GM21423 (cell line): ENCODE data around the gene ETF1.
"Not testable (repeated sequence)": the region's sequence is repeated elsewhere in the genome, so short reads cannot be mapped to it uniquely, and the experiment has no call there.

ENCODE experiments used
- ATAC-seq: cut with Tn5 transposase; IDR thresholded peaks from one replicate; pipeline ENCODE4 v1.9.1; 2021; ENCODE audit warnings: mild to moderate bottlenecking, moderate library complexity; ENCODE audit not compliant: unreplicated experiment

The ETF1 gene

DNA sequence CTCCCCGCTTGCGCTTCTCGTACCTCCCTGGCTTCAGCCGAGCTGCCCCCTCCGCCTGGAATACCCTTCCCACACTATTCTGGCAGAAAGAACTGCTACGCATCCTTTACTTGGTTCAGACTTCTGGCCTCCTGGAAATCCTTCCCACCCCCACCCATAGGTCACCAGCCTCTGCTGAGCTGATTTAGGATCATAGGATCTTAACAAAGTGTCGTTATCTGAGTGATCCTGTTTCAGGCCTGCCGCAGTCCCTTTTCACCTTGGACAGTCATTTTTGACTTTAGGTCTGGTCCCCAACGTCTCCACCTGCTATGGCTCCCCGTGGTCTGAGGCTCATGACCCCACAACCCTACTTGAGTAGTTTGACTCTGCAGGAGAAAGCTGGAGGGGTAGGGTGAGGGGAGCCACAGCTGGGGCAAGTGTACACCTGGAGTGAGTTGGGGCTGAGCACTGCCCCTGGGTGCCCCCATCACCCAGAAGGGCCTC lies 50.4 kb downstream of the ETF1 start:
- no peak for ATAC-seq

DNA sequence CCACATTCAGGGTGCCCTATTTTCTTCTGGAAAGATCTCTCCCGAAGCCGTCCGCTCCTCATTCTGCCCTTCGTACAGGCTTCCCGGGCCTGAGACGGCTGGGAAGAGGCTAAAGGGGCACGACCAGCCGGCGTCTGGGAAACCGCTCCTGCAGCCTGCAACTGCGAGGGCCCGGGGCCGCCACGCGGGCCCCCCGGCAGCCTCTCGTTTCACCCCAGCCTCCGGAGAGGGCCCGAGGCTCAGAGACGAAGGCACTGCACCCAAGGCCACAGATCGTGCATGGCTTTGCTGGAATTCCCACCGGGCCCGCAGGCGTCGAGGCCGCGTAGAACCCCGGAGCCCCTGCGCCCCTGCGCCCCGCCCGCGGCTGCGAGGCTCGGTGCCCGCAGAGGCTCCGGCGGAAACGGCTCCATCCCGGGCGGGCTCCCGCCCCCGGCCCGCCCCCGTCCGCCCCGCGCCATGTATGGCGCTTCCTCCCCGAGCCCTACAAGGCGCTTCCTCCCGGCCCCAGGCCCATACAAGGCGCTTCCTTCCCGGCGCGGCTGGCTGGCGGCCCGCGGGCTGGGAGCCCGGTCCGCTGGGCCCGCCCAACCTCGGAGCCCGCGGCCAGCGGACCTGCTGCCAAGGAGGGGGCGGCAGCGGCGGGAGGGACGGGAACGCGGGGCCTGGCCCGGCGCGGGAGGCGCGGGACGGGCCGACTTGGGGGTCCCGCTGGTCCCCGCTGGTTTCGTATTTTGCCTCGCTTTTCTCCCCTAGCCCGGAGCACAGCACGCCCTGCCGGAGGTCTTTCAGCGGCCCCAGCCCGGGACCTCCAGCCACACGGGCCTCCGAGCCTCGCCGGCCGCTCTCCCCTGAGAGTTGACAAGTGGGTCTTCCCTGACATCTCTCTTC lies 51.1 kb downstream of the ETF1 start:
- ATAC-seq = peak; percentile 98

DNA sequence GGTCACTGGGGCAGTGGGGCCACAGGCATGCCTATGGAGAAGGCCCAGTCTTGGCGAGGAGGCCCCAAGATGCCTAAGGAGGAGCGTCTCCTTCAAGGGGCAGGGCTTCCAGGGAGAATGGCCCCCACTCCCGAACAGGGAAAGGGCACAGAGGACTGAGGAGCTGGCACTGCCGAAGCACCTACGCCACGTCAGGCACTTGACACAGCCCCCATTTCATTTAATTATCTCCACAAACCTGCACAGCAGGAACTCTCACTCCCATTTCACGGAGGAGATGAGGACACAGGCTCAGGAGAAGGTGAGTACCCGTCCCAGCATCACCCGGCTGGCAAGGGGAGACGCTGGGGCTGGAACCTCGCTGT lies 51.8 kb downstream of the ETF1 start:
- ATAC-seq = no peak

DNA sequence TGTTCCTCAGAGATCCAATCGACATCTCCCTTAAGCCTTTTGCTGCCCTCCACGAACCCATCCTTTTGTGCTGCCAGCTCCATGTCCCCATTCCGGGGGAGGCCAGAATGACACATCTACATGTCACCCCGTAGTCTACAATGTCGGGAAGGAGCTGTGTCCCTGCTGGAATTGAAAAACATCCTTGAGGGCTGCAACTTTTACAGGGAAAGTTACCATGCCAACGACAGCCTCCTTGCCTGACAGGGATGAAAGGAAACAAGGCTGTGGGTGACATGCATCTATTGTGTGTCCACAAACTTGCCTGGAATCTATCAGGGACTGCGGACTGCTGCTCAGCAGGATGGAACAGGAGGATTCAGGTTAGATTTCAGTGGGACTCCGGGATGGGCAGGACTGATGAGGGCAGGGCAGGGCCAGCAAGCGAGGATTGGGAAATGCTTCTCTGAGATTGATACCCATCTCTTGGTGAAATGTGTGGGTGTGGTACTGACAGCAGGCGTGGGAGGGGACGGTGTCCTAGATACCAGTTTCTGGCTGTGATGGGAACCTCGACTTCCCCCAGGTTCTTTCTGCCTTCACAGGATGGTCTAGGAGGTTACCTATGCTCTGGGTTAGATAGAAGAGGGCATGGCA lies 52.3 kb downstream of the ETF1 start:
- no peak for ATAC-seq

DNA sequence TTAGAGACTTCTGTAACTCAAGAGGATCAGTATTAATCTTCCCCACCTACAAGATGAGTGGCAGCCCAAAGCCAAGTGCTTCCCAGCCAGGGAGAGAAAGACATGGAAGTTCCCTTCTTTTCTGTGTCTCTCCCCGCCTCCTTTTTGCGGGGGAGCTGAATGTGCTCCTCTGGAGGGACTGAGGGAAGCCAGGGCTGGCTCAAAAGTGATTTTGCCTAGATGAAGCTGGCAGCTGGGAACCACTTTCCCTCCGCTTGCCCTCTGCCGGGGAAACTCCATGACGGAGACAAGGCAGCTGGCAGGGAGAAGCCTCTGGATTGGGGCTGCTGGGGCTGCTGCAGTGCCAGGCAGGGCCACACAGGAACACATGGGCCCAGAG lies 53.4 kb downstream of the ETF1 start:
- ATAC-seq = no peak

DNA sequence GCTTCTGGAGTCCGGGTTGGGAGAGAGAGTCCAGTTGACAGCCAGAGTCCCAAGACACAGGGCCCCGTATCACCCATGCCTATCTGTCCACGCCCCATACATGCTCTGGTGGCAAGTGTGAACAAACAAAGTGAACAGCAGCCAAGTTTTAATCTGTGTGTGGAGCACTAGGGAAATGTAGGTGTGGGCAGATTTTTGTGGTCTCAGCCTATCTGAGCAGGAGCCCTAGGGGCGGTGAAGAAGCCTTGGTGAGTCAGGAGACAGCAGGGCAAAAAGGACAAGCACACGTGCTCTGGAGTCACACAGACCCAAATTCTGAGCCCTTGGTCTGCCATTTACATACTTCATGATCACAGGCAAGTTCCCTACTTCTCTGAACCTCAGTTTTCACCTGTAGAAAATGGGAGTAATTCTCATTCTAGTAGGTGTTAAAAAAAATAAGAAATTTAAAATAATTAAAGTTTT lies 54.5 kb downstream of the ETF1 start:
- ATAC-seq = no peak

DNA sequence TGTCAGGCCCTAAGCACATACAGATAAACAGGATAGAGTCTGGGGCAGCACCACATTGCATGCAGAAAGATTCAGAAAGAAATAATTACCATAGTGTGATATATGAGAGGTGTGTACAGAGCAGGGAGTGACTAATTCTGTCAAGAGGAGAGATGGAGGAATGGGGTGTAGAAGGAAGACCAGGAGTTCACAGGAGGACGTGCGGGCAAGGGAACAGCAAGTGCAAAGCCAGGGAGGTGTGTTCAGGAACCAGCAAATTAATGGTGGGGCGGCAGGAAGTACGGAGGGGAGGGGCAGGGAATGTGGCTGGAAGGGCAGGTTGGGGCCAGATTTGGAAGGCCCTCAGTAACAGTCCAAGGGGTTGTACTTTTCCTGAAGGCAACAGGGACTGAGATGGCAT lies 60.4 kb downstream of the ETF1 start:
- no peak for ATAC-seq

DNA sequence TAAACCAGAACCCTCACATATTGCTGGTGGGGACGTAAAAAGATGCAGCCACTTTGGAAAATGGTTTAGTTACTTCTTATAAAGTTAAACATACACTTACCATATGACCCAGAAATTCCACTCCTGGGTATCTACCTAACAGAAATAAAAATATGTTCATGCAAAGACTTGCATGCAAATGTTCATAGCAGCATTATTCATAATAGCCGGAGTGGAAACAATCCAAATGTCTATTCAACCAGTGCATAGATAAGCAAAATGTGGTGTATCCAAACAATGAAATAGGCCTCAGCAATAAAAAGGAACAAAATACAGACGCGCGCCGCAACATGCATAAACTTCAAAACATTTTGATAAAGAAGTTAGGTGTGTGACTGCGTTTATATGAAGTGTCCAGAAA lies 66.1 kb downstream of the ETF1 start:
- ATAC-seq = no peak

DNA sequence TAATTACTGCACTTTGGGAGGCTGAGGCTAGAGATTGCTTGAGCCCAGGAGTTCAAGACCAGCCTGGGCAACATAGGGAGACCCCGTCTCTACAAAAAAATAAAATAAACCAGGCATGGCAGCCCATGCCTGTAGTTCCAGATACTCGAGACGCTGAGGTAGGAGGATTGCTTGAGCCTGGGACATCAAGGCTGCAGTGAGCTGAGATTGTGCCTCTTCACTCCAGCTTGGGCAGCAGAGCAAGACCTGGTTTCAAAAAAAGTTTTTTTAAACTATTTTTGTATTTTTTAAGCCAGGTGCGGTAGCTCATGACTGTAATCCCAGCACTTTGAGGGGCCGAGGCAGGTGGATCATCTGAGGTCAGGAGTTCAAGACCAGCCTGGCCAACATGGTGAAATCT lies 69.9 kb downstream of the ETF1 start:
- not testable (repeated sequence) for ATAC-seq

DNA sequence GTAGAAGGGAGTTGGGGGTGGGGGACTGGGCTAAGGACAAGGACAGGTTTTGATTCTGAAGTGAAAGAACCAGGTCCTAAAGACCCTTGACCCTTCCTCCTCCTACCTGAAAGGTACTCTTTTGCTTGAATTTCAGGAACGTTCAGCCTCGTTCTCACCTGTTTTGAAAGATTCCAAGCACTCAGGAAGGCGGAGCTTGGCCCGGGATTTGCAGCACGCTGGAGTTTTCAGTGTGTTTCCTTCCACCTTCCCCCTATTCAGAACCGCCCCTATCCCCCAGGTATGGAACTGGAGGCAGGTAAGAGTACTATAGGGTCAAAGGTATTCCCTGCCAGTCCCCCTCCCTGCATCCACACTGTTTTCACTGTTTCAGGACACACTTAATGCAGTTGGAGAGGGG lies 70.7 kb downstream of the ETF1 start:
- no peak for ATAC-seq

DNA sequence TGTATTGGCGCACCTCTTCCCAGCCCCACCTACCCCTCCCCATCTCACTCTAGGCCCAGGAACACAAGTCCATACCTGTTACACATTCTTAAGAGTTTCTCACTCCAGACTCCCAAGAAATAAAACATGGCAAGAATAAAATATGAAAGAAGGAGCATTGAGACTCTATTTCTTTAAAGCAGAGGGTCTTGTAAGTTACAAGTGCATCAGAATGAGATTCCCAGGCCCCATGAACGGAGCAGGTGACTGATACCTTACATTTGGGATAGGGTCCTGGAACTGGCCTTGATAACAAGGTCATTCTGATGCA lies 72.0 kb downstream of the ETF1 start:
- no peak for ATAC-seq

DNA sequence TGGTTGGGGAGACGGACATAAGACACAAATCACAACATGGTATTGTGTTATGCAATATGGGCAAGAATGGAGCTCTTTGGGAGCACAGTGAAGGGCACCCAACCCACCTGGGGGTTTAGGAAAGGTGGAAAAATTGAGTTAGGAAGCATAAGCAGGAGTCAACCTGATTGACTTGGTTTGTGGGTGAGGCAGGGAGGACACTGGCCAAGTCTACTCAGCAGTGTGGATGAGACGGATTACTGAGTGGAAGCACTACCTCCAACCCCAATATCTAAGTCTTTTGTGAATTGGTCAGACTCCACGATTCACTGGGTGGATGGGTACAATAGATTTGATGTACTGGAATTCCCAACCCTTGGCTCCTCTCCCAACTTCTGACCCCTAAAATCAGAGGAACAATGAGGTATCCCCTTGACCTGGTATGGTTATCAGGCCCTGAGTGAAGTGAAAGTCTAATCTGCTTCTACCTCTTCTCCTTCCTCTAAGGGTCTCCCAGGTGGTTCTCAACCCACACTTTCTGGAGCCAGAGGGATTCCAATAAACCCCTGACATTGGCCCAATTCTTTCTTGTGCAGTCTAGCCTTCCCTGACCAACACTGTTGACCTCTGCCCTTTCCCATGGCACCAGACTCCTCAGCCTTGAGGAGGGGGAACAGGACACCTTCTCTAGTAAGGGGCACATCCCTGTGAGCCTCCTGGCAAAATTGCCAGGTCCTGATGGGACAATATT lies 72.5 kb downstream of the ETF1 start:
- no peak for ATAC-seq

DNA sequence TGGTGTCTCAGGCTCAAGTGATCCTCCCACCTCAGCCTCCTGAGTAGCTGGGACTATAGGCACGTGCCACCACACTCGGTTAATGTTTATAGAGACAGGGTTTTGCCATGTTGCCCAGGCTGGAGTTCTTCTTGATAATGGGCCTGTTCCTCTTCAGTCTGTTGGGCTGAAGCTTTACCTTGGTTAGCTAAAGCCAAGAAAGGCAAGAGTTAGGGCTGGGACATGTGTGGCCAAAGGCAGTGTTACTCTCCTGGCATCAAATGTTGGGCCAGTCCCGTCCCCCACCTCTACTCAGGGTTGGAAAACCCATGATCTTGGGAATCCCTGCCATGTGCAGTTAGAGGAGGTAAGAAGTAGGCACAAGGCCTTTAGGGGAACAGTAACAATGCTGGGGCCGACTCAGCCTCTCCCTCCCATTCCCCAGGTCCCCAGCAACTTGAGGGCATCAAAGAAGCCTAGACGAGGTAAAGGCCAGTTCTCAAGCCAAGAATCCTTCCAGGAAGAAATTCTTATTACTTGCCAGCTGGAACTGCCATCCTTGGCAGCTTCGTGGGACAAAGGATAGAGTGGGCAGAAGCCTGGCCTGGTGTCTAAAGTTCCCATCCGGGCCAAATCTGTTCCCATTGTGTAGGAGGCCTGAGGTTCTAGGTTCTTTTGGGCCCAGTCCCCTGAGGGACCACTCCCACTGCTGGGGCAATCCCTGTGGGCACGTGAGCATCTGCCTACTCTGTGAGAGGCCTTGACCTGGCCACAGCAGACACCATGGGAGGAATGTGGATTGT lies 73.3 kb downstream of the ETF1 start:
- no peak for ATAC-seq

DNA sequence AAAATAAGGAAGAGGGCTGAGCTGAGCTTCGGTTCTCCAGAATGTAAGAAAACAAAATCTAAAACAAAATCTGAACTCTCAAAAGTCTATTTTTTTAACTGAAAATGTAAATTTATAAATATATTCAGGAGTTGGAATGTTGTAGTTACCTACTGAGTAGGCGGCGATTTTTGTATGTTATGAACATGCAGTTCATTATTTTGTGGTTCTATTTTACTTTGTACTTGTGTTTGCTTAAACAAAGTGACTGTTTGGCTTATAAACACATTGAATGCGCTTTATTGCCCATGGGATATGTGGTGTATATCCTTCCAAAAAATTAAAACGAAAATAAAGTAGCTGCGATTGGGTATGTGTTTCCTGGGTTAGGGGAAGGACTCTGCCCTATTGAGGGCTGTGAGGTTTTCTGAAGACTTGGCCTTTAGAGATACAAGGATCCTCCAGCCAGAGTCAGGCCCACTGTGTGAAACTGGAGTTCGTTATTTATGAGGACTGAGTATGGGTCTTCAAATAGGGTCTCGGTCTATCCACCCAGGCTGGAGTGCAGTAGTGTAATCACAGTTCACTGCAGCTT lies 74.0 kb downstream of the ETF1 start:
- no peak for ATAC-seq

DNA sequence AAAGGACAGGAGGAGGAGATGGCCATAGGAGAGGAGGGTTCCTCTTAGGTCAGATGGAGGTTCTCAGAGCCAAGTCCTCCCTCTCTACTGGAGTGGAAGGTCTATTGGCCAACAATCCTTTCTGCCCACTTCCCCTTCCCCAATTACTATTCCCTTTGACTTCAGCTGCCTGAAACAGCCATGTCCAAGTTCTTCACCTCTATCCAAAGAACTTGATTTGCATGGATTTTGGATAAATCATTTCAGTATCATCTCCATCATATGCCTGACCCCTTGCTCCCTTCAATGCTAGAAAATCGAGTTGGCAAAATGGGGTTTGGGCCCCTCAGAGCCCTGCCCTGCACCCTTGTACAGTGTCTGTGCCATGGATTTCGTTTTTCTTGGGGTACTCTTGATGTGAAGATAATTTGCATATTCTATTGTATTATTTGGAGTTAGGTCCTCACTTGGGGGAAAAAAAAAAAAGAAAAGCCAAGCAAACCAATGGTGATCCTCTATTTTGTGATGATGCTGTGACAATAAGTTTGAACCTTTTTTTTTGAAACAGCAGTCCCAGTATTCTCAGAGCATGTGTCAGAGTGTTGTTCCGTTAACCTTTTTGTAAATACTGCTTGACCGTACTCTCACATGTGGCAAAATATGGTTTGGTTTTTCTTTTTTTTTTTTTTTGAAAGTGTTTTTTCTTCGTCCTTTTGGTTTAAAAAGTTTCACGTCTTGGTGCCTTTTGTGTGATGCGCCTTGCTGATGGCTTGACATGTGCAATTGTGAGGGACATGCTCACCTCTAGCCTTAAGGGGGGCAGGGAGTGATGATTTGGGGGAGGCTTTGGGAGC lies 74.7 kb downstream of the ETF1 start:
- ATAC-seq = no peak

DNA sequence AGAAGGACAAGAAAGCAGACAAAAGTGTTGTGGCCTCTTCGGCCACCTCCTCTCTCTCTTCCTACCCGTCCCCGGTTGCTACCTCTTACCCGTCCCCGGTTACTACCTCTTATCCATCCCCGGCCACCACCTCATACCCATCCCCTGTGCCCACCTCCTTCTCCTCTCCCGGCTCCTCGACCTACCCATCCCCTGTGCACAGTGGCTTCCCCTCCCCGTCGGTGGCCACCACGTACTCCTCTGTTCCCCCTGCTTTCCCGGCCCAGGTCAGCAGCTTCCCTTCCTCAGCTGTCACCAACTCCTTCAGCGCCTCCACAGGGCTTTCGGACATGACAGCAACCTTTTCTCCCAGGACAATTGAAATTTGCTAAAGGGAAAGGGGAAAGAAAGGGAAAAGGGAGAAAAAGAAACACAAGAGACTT lies 75.3 kb downstream of the ETF1 start:
- no peak for ATAC-seq

DNA sequence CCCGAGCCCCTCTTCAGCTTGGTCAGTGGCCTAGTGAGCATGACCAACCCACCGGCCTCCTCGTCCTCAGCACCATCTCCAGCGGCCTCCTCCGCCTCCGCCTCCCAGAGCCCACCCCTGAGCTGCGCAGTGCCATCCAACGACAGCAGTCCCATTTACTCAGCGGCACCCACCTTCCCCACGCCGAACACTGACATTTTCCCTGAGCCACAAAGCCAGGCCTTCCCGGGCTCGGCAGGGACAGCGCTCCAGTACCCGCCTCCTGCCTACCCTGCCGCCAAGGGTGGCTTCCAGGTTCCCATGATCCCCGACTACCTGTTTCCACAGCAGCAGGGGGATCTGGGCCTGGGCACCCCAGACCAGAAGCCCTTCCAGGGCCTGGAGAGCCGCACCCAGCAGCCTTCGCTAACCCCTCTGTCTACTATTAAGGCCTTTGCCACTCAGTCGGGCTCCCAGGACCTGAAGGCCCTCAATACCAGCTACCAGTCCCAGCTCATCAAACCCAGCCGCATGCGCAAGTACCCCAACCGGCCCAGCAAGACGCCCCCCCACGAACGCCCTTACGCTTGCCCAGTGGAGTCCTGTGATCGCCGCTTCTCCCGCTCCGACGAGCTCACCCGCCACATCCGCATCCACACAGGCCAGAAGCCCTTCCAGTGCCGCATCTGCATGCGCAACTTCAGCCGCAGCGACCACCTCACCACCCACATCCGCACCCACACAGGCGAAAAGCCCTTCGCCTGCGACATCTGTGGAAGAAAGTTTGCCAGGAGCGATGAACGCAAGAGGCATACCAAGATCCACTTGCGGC lies 75.9 kb downstream of the ETF1 start:
- no peak for ATAC-seq

DNA sequence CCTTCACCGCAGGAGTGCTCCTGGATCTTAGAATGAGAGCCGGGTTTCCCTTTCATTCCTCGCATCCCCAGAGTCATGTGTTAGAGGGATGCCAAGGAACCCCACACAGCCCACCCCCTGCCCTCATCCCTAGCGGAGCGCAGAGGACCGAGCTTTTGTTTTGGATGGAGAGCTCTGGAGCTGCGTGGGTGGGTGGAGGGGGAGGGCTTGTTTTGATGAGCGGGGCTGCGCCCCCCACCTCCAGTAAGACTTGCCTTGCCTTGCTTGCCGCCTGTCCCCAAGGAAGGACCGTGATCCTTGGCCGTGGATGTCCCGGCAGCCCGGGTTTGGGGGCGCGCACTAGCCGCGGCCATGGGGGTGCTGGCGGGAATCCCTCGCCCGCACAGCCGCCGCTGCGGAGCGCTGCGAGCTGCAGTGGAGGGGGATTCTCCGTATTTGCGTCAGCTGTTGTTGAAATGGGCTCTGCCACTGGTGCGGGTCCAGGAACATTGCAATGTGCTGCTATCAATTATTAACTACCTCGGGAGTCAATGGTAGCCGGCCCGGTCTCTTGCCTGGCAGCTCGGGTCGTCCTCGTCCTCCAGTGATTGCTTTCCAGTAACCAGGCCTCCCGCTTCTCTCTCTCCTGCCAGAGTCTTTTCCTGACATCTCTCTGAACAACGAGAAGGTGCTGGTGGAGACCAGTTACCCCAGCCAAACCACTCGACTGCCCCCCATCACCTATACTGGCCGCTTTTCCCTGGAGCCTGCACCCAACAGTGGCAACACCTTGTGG lies 76.7 kb downstream of the ETF1 start:
- no peak for ATAC-seq
